ENCODE data around the gene KLHL8.

KLHL8 gene

GRCh38 chr4:87262886-87263285 is 42.5 kb upstream of the KLHL8 start:
- no peaks in the 10 kb centered on the region for H4K20me1 ChIP-seq (ENCODE audit: insufficient read depth)
- no peak overlapping the region for H3K9ac ChIP-seq
- no peak overlapping the region for H2AFZ ChIP-seq (ENCODE audit: low read depth)
- no peak overlapping the region for H3K27ac ChIP-seq
- no peak for TF ChIP-seq CTCF (conservative IDR thresholded peaks at IDR 0.05; ENCODE audit: low read depth, low read length)
- no peaks in the 10 kb centered on the region for H3K27me3 ChIP-seq (ENCODE audit: insufficient read depth, low read depth)
- no peaks in the 10 kb centered on the region for H3K36me3 ChIP-seq (ENCODE audit: insufficient read depth)
- H3K79me2 ChIP-seq (ENCODE audit: insufficient read depth, low read depth) = no peaks in the 10 kb centered on the region
- no peaks in the 10 kb centered on the region for H3K4me1 ChIP-seq (ENCODE audit: low read depth, poor library complexity, severe bottlenecking)
- H3K4me2 ChIP-seq = no peak overlapping the region
- H3K4me3 ChIP-seq (IDR thresholded peaks at IDR 0.05; ENCODE audit: insufficient read depth, low read depth, low read length) = no peak overlapping the region

- Histone ChIP-seq H2AFZ (ENCODE audit: low read depth) (no peak overlapping the region), H3K4me1 (ENCODE audit: low read depth, poor library complexity, severe bottlenecking) (no peaks in the 10 kb centered on the region), H3K27ac (no peak overlapping the region), H3K4me3 (IDR thresholded peaks at IDR 0.05; ENCODE audit: insufficient read depth, low read depth, low read length) (no peak overlapping the region), H4K20me1 (ENCODE audit: insufficient read depth) (no peaks in the 10 kb centered on the region), H3K27me3 (ENCODE audit: insufficient read depth, low read depth) (no peaks in the 10 kb centered on the region), H3K4me2 (no peak overlapping the region), H3K79me2 (ENCODE audit: insufficient read depth, low read depth) (no peaks in the 10 kb centered on the region), H3K9ac (no peak overlapping the region), H3K36me3 (ENCODE audit: insufficient read depth) (no peaks in the 10 kb centered on the region)
- no peak for TF ChIP-seq CTCF (conservative IDR thresholded peaks at IDR 0.05; ENCODE audit: low read depth, low read length)
These were observed 40.1 kb upstream of the KLHL8 start for GRCh38 chr4:87260477-87260876.

- Histone ChIP-seq H3K36me3 (ENCODE audit: insufficient read depth) (no peaks in the 10 kb centered on the region), H2AFZ (ENCODE audit: low read depth) (no peak overlapping the region), H4K20me1 (ENCODE audit: insufficient read depth) (no peaks in the 10 kb centered on the region), H3K9ac (no peak overlapping the region), H3K4me2 (no peak overlapping the region), H3K4me1 (ENCODE audit: low read depth, poor library complexity, severe bottlenecking) (no peaks in the 10 kb centered on the region), H3K79me2 (ENCODE audit: insufficient read depth, low read depth) (no peaks in the 10 kb centered on the region), H3K27me3 (ENCODE audit: insufficient read depth, low read depth) (no peaks in the 10 kb centered on the region), H3K4me3 (IDR thresholded peaks at IDR 0.05; ENCODE audit: insufficient read depth, low read depth, low read length) (no peak overlapping the region), H3K27ac (no peak overlapping the region)
- no peak for TF ChIP-seq CTCF (conservative IDR thresholded peaks at IDR 0.05; ENCODE audit: low read depth, low read length)
These were observed 38.3 kb upstream of the KLHL8 start for GRCh38 chr4:87258677-87259076.

- no peaks in the 10 kb centered on the region for H3K27me3 ChIP-seq (ENCODE audit: insufficient read depth, low read depth)
- no peak overlapping the region for H2AFZ ChIP-seq (ENCODE audit: low read depth)
- no peaks in the 10 kb centered on the region for H4K20me1 ChIP-seq (ENCODE audit: insufficient read depth)
- H3K4me1 ChIP-seq (ENCODE audit: low read depth, poor library complexity, severe bottlenecking) = no peaks in the 10 kb centered on the region
- no peak overlapping the region for H3K27ac ChIP-seq
- H3K9ac ChIP-seq = no peak overlapping the region
- H3K79me2 ChIP-seq (ENCODE audit: insufficient read depth, low read depth) = no peaks in the 10 kb centered on the region
- no peak for TF ChIP-seq CTCF (conservative IDR thresholded peaks at IDR 0.05; ENCODE audit: low read depth, low read length)
- no peaks in the 10 kb centered on the region for H3K36me3 ChIP-seq (ENCODE audit: insufficient read depth)
- no peak overlapping the region for H3K4me3 ChIP-seq (IDR thresholded peaks at IDR 0.05; ENCODE audit: insufficient read depth, low read depth, low read length)
- H3K4me2 ChIP-seq = no peak overlapping the region
These were observed 37.1 kb upstream of the KLHL8 start for GRCh38 chr4:87257523-87257922.

GRCh38 chr4:87255755-87256154 is 35.3 kb upstream of the KLHL8 start:
- H3K36me3 ChIP-seq (ENCODE audit: insufficient read depth) = no peaks in the 10 kb centered on the region
- no peak for TF ChIP-seq CTCF (conservative IDR thresholded peaks at IDR 0.05; ENCODE audit: low read depth, low read length)
- no peaks in the 10 kb centered on the region for H4K20me1 ChIP-seq (ENCODE audit: insufficient read depth)
- H3K27me3 ChIP-seq (ENCODE audit: insufficient read depth, low read depth) = no peaks in the 10 kb centered on the region
- H3K4me3 ChIP-seq (IDR thresholded peaks at IDR 0.05; ENCODE audit: insufficient read depth, low read depth, low read length) = no peak overlapping the region
- no peak overlapping the region for H3K9ac ChIP-seq
- no peaks in the 10 kb centered on the region for H3K79me2 ChIP-seq (ENCODE audit: insufficient read depth, low read depth)
- H2AFZ ChIP-seq (ENCODE audit: low read depth) = no peak overlapping the region
- no peaks in the 10 kb centered on the region for H3K4me1 ChIP-seq (ENCODE audit: low read depth, poor library complexity, severe bottlenecking)
- no peak overlapping the region for H3K27ac ChIP-seq
- no peak overlapping the region for H3K4me2 ChIP-seq

Measured in KMS-11 (cell line).